Esophagus muscularis mucosa (tissue), 4 donors: ENCODE results near the gene NTN3. TPM values are rescaled to one million over a fixed set of nuclear protein-coding genes. Genes with fewer than 3 reads are reported as not detected.
"Not testable (repeated sequence)": the region's sequence is repeated elsewhere in the genome, so short reads cannot be mapped to it uniquely, and the experiment has no call there.

Experiments
- DNase-seq: peaks from one replicate; pipeline ENCODE4 v3.0.0-alpha.2; 2017; ENCODE audit errors: extremely low spot score
- H3K27ac ChIP-seq, 4 donors: fragments of 200-600 bp; sonication (generic); replicated peaks in 1 of 4; 1 replicate in 3 of 4; 2 replicates in 1 of 4; pipeline ENCODE4 v1.5.1; 2016 to 2019; ENCODE audit warnings: mild to moderate bottlenecking in 1 of 4
- H3K27me3 ChIP-seq, 4 donors: fragments of 200-600 bp; sonication (generic); one replicate each; pipeline versions ENCODE4 v1.5.1 to v1.6.0; 2016 to 2019
- H3K36me3 ChIP-seq, 4 donors: fragments of 200-600 bp; sonication (generic); one replicate each; pipeline ENCODE4 v1.5.1; 2016 to 2019
- H3K4me1 ChIP-seq, 4 donors: fragments of 200-600 bp; sonication (generic); one replicate each; pipeline ENCODE4 v1.5.1; 2016 to 2019
- H3K4me3 ChIP-seq, 4 donors: fragments of 200-600 bp; sonication (generic); 1 replicate in 2 of 4; 2 replicates in 2 of 4; pipeline ENCODE4 v1.5.1; 2016 to 2019; ENCODE audit warnings: mild to moderate bottlenecking in 4 of 4, moderate library complexity in 1 of 4
- H3K9me3 ChIP-seq, 4 donors: fragments of 200-600 bp; sonication (generic); 1 replicate in 3 of 4; 2 replicates in 1 of 4; pipeline ENCODE4 v1.5.1; 2016 to 2019
- EP300 ChIP-seq: sonication (generic); formaldehyde crosslinking; IDR thresholded peaks from one replicate; pipeline ENCODE4 v1.6.1; 2017; ENCODE audit warnings: antibody characterized with exemption
- POLR2A ChIP-seq: fragments of 450-650 bp; IDR thresholded peaks from one replicate; pipeline ENCODE4 v1.6.1; 2017; ENCODE audit warnings: antibody characterized with exemption, moderate library complexity, mild to moderate bottlenecking, low read depth
- POLR2AphosphoS5 ChIP-seq, 2 donors: sonication (generic); formaldehyde crosslinking; IDR thresholded peaks; one replicate each; pipeline ENCODE4 v1.6.1; 2017; ENCODE audit warnings: antibody characterized with exemption in 2 of 2
- WGBS: methylation state at CpG from one replicate; pipeline ENCODE4 v1.1.5; 2018; 5-methylcytosine and 5-hydroxymethylcytosine counted together
- intact Hi-C: fragments of 100-400 bp; cut with DNase I; formaldehyde crosslinking; loops from one replicate; pipeline ENCODE4 v1.15.1; 2023
- total RNA-seq, 4 donors: library from RNA; depleted of rRNA; stranded (reverse); fragments of >200 nt; gene quantifications; one replicate each; pipeline versions ENCODE4 v1.1.0 to v1.2.1, GENCODE V29; 2016
- TF ChIP-seq, protein P1 (sequence below), 3 experiments: fragments of 200-600 bp in 2 of 3; fragments of 450-650 bp in 1 of 3; sonication (generic) in 2 of 3; IDR thresholded peaks; one replicate each; pipeline ENCODE4 v1.5.1; 2017 to 2019; ENCODE audit warnings: antibody characterized with exemption in 3 of 3, mild to moderate bottlenecking in 2 of 3, moderate library complexity in 1 of 3

Gene NTN3
- total RNA-seq, 4 donors from 2014 or later, result 0.19 to 0.42 (median 0.29) TPM; not detected in 1

DNA sequence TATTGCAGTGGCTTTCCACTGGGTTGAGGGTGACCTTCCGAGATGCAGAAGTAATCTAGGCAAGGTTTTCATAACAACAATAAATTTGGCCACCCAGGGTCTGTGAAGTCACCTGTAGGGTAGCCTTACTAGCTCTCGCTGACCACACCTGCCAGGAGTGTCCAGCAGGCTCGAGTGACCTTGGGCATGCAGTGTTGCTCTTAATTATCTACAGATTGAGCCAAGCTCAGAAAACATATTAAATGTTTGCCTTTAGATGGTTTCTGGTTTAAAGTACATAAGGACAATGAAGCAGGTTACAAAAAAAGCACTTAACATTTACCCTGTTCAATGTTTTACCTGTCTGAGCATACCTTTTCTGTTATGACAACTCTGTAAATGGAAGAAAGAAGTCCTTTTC is 5.6 kb downstream of the NTN3 start:
- Histone ChIP-seq H3K4me3 (no peak overlapping the region), H3K27ac (no peak overlapping the region), H3K4me1 (peaks cover 21 to 45% (median 34%) of the 10 kb centered on the region in 4 donors), H3K36me3 (peaks cover 0 to 4% (median 0%) of the 10 kb centered on the region in 4 donors), H3K9me3 (no peaks in the 10 kb centered on the region), H3K27me3 (peaks cover under 1 to 19% (median 7%) of the 10 kb centered on the region in 4 donors)
- intact Hi-C loops, result no loop called here
- 94% methylated on average over 3 of the region's 3 CpGs for WGBS
- DNase-seq, result no peak
- TF ChIP-seq EP300 (no peak), POLR2A (no peak), POLR2AphosphoS5 (IDR thresholded peaks at IDR 0.05) (no peak)
- TF ChIP-seq, protein P1, sequence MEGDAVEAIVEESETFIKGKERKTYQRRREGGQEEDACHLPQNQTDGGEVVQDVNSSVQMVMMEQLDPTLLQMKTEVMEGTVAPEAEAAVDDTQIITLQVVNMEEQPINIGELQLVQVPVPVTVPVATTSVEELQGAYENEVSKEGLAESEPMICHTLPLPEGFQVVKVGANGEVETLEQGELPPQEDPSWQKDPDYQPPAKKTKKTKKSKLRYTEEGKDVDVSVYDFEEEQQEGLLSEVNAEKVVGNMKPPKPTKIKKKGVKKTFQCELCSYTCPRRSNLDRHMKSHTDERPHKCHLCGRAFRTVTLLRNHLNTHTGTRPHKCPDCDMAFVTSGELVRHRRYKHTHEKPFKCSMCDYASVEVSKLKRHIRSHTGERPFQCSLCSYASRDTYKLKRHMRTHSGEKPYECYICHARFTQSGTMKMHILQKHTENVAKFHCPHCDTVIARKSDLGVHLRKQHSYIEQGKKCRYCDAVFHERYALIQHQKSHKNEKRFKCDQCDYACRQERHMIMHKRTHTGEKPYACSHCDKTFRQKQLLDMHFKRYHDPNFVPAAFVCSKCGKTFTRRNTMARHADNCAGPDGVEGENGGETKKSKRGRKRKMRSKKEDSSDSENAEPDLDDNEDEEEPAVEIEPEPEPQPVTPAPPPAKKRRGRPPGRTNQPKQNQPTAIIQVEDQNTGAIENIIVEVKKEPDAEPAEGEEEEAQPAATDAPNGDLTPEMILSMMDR (IDR thresholded peaks at IDR 0.05), result no peak

DNA sequence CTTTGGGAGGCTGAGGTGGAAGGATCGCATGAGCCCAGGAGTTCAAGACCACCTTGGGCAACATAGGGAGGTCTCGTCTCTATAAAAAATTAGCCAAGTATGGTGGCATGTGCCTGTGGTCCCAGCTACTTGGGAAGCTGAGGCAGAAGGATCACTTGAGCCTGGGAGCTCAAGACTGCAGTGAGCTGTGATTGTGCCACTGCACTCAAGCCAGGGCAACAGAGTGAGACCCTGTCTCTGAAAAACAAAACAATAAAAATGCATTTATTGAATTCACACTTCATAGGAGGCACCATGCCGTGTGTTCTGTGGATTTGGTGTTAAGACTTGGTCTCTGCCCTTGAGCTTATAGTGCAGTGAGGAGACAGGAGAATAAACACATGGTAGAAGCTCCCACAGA is 6.2 kb downstream of the NTN3 start:
- no peak for DNase-seq
- WGBS, result 95% methylated on average over 3 of the region's 3 CpGs
- intact Hi-C loops, result no loop called here
- peaks cover 0 to 4% (median 0%) of the 10 kb centered on the region in 4 donors for H3K36me3 ChIP-seq
- H3K4me3 ChIP-seq, result no peak overlapping the region
- H3K9me3 ChIP-seq, result no peaks in the 10 kb centered on the region
- H3K27me3 ChIP-seq, result peaks cover 0 to 13% (median 3%) of the 10 kb centered on the region in 4 donors
- H3K4me1 ChIP-seq, result peaks cover 16 to 44% (median 33%) of the 10 kb centered on the region in 4 donors
- TF ChIP-seq, protein P1 (IDR thresholded peaks at IDR 0.05), result no peak
- TF ChIP-seq EP300 (no peak), POLR2A (no peak), POLR2AphosphoS5 (IDR thresholded peaks at IDR 0.05) (no peak)
- no peak overlapping the region for H3K27ac ChIP-seq

DNA sequence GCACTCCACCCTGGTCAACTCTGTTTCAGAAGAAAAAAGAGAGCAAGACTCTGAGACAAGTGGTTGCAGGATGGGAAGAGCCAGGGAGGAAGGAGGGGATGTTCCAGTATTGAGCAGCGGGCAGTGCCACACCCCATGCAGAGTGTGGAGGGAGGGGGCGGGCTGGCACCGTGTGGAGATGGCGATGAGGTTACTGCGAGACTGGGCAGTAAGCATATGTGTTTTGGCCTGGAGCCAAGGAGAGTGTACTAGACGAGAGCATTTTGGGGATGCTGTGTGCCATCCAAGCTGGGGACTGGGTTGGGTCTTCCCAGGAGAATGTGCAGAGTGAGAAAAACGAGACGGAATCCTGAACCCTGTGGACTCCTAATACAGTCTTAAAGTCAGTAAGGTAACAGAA is 7.2 kb downstream of the NTN3 start:
- no peak for DNase-seq
- Histone ChIP-seq H3K27me3 (peaks cover 0 to 4% (median 0%) of the 10 kb centered on the region in 4 donors), H3K4me1 (peaks cover 24 to 44% (median 37%) of the 10 kb centered on the region in 4 donors), H3K4me3 (no peak overlapping the region), H3K36me3 (peaks cover 0 to 4% (median 0%) of the 10 kb centered on the region in 4 donors), H3K9me3 (no peaks in the 10 kb centered on the region), H3K27ac (no peak overlapping the region)
- intact Hi-C loops, result no loop called here
- TF ChIP-seq POLR2A (no peak), POLR2AphosphoS5 (IDR thresholded peaks at IDR 0.05) (no peak), EP300 (no peak)
- TF ChIP-seq, protein P1 (IDR thresholded peaks at IDR 0.05), result no peak
- 79% methylated on average over 8 of the region's 8 CpGs for WGBS

DNA sequence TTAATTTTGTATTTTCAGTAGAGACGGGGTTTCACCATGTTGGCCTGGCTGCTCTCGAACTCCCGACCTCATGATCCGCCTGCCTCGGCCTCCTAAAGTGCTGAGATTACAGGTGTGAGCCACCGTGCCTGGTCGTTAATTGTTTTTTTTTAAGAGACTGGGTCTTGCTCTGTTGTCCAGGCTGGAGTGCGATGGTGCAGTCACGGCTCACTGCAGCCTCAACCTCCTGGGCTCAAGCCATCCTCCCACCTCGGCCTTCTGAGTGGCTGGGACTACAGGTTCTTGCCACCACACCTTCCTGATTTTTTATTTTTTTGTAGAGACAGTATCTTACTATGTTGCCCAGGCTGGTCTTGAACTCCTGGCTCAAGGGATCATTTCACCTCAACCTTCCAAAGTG is 8.9 kb downstream of the NTN3 start:
- DNase-seq, H3K9me3 ChIP-seq, intact Hi-C loops, H3K27ac ChIP-seq, H3K36me3 ChIP-seq, H3K4me3 ChIP-seq, H3K27me3 ChIP-seq: not testable (repeated sequence)
- WGBS, result 93% methylated on average over 10 of the region's 10 CpGs
- peaks cover 20 to 46% (median 38%) of the 10 kb centered on the region in 4 donors for H3K4me1 ChIP-seq

DNA sequence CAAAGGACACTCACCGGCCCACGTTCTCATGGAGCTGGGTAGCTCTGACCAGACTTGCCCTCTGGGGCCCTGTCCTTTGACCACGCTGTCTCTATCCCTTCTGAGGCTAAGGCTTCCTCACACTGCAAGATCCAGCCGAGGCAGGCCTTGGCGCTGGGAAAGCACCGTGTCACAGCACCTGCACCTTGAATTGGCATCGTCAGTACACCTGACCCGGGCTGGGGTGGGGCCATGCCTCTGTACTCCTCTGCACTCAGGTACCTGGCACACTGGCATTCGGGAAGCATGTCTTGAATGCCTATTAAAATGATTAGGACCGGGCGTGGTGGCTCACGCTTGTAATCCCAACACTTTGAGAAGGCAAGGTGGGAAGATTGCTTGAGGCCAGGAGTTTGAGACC is 9.9 kb downstream of the NTN3 start:
- H3K36me3 ChIP-seq, result peaks cover 0 to 4% (median 2%) of the 10 kb centered on the region in 4 donors
- 91% methylated on average over 8 of the region's 12 CpGs for WGBS
- DNase-seq, result no peak
- no peak overlapping the region for H3K27ac ChIP-seq
- TF ChIP-seq EP300 (no peak), POLR2AphosphoS5 (IDR thresholded peaks at IDR 0.05) (no peak), POLR2A (no peak)
- TF ChIP-seq, protein P1 (IDR thresholded peaks at IDR 0.05), result no peak
- peaks cover 17 to 45% (median 33%) of the 10 kb centered on the region in 4 donors for H3K4me1 ChIP-seq
- intact Hi-C loops, result no loop called here
- no peaks in the 10 kb centered on the region for H3K9me3 ChIP-seq
- no peak overlapping the region for H3K4me3 ChIP-seq
- H3K27me3 ChIP-seq, result no peaks in the 10 kb centered on the region
